Fibroblast of lung (primary cell): ENCODE measurements around the gene PRELID2. TPM values are rescaled to one million over a fixed set of nuclear protein-coding genes. Genes with fewer than 3 reads are reported as not detected.
A peak's percentile ranks its signal among the peaks of the same experiment; 100 is the strongest.

Experiments
- DNase-seq, 2 donors: peaks; one replicate each; pipeline versions ENCODE4 v3.0.0 to v3.0.0-alpha.2; 2010; ENCODE audit warnings: low read depth in 2 of 2
- H2AFZ ChIP-seq: 2 replicates; pipeline ENCODE4 v1.5.1; 2012; ENCODE audit warnings: low read length, control low read depth, inconsistent platforms
- H3K27ac ChIP-seq: 2 replicates; pipeline ENCODE4 v1.5.1; 2011; ENCODE audit warnings: low read length, control low read depth; ENCODE audit not compliant: insufficient read depth
- H3K27me3 ChIP-seq: 2 replicates; pipeline ENCODE4 v1.5.1; 2011; ENCODE audit warnings: mild to moderate bottlenecking, low read length; ENCODE audit not compliant: control insufficient read depth, insufficient read depth
- H3K36me3 ChIP-seq: 2 replicates; pipeline ENCODE4 v1.5.1; 2011; ENCODE audit warnings: low read length; ENCODE audit not compliant: control insufficient read depth, insufficient read depth
- H3K4me1 ChIP-seq: 2 replicates; pipeline ENCODE4 v1.5.1; 2011; ENCODE audit warnings: low read length; ENCODE audit not compliant: control insufficient read depth, insufficient read depth; ENCODE audit errors: extremely low read depth
- H3K4me2 ChIP-seq: 2 replicates; pipeline ENCODE4 v1.5.1; 2011; ENCODE audit warnings: low read length, control low read depth; ENCODE audit not compliant: insufficient read depth; ENCODE audit errors: extremely low read depth
- H3K4me3 ChIP-seq, 4 experiments: fragments of 200-600 bp in 1 of 4; sonication (generic) in 1 of 4; replicated peaks in 1 of 4; 2 replicates each; pipeline ENCODE4 v1.5.1; 2011 to 2016; ENCODE audit warnings: low read length in 4 of 4, low read depth in 3 of 4, mild to moderate bottlenecking in 3 of 4, control low read depth in 2 of 4, inconsistent platforms in 1 of 4, mixed read lengths in 1 of 4; ENCODE audit not compliant: insufficient read depth in 1 of 4; ENCODE audit errors: control extremely low read depth in 1 of 4
- H3K79me2 ChIP-seq: 2 replicates; pipeline ENCODE4 v1.5.1; 2012; ENCODE audit warnings: mild to moderate bottlenecking, low read length, inconsistent platforms; ENCODE audit not compliant: control insufficient read depth, insufficient read depth
- H3K9ac ChIP-seq: 2 replicates; pipeline ENCODE4 v1.5.1; 2011; ENCODE audit warnings: mild to moderate bottlenecking, low read length, control low read depth; ENCODE audit not compliant: insufficient read depth
- H3K9me3 ChIP-seq: 2 replicates; pipeline ENCODE4 v1.5.1; 2012; ENCODE audit warnings: low read depth, low read length; ENCODE audit not compliant: control insufficient read depth, insufficient read depth
- H4K20me1 ChIP-seq: 2 replicates; pipeline ENCODE4 v1.5.1; 2011; ENCODE audit warnings: low read length; ENCODE audit not compliant: control insufficient read depth, insufficient read depth; ENCODE audit errors: extremely low read depth
- CTCF ChIP-seq, 2 donors: IDR thresholded peaks in 1 of 2; conservative IDR thresholded peaks in 1 of 2; 1 replicate in 1 of 2; 2 replicates in 1 of 2; pipeline ENCODE4 v1.5.1; 2011 to 2012; ENCODE audit warnings: low read length in 2 of 2, control low read depth in 1 of 2, inconsistent platforms in 1 of 2, low read depth in 1 of 2, mild to moderate bottlenecking in 1 of 2
- EZH2 ChIP-seq: IDR thresholded peaks from 2 replicates; pipeline ENCODE4 v1.5.1; 2012; ENCODE audit warnings: low read length, control low read depth, mild to moderate bottlenecking; ENCODE audit errors: missing control alignments
- polyA minus RNA-seq: library from RNA; depleted of rRNA, polyadenylated mRNA; stranded (reverse); fragments of >200 nt; gene quantifications from 2 replicates; pipeline ENCODE4 v1.2.3, GENCODE V29; 2011; ENCODE audit warnings: low replicate concordance
- polyA plus RNA-seq, 2 donors: library from polyadenylated mRNA; depleted of rRNA in 1 of 2; stranded (reverse) in 1 of 2; unstranded in 1 of 2; fragments of >200 nt; gene quantifications; 2 replicates each; pipeline ENCODE4 v1.2.1, GENCODE V29; 2011 to 2012; ENCODE audit warnings: missing spikeins in 1 of 2
- total RNA-seq: library from RNA; depleted of rRNA; stranded (reverse); fragments of >200 nt; gene quantifications from 2 replicates; pipeline ENCODE4 v1.2.1, GENCODE V29; 2014

Gene PRELID2
- total RNA-seq (26.5 and 27.9 TPM in 2 replicates), polyA plus RNA-seq (6.1 and 6.7 TPM in 2 replicates), polyA minus RNA-seq (3.0 and 4.0 TPM in 2 replicates)
- 5.2 and 5.4 TPM in 2 replicates for polyA plus RNA-seq (2012)

GRCh38 chr5:145834917-145835847 lies at the start of gene PRELID2:
Gene PRELID2, minus strand, starts transcription at chr5:145835342. Its CDS starts 91 bp downstream, at chr5:145835251.
- peak within 1 kb of the TSS; percentile 49 to 83 (median 78) for H3K4me3 ChIP-seq
- TF ChIP-seq CTCF (conservative IDR thresholded peaks at IDR 0.05 in 1 of 2, IDR thresholded peaks at IDR 0.05 in 1 of 2; ENCODE audit: low read depth in 1 of 2, low read length in 2 of 2) (no peak), EZH2 (no peak)
- H3K4me1 ChIP-seq: peaks cover 2% of the 10 kb centered on the region
- no peaks in the 10 kb centered on the region for H3K79me2 ChIP-seq
- H3K27me3 ChIP-seq: no peaks in the 10 kb centered on the region
- peak within 1 kb of the TSS; percentile 79 for H3K4me2 ChIP-seq
- no peaks in the 10 kb centered on the region for H3K9me3 ChIP-seq
- peak within 1 kb of the TSS; percentile 96 for H2AFZ ChIP-seq
- no peaks in the 10 kb centered on the region for H3K36me3 ChIP-seq
- peak within 1 kb of the TSS; percentile 53 for H3K27ac ChIP-seq
- H3K9ac ChIP-seq: peak within 1 kb of the TSS; percentile 63
- H4K20me1 ChIP-seq: no peaks in the 10 kb centered on the region
- DNase-seq: peak; percentile 88

GRCh38 chr5:145874765-145875164 lies 39.6 kb upstream of the PRELID2 start:
- Histone ChIP-seq H2AFZ (no peak overlapping the region), H3K79me2 (no peaks in the 10 kb centered on the region), H3K27ac (no peak overlapping the region), H3K4me2 (no peak overlapping the region), H3K36me3 (no peaks in the 10 kb centered on the region), H3K27me3 (peaks cover 3% of the 10 kb centered on the region), H3K9ac (no peak overlapping the region), H3K4me1 (no peaks in the 10 kb centered on the region), H4K20me1 (no peaks in the 10 kb centered on the region), H3K4me3 (no peak overlapping the region), H3K9me3 (no peaks in the 10 kb centered on the region)
- TF ChIP-seq EZH2 (no peak), CTCF (conservative IDR thresholded peaks at IDR 0.05 in 1 of 2, IDR thresholded peaks at IDR 0.05 in 1 of 2; ENCODE audit: low read depth in 1 of 2, low read length in 2 of 2) (no peak)
- no peak for DNase-seq

- Histone ChIP-seq H3K27me3 (peaks cover 3% of the 10 kb centered on the region), H3K27ac (no peak within 1 kb of the TSS), H4K20me1 (no peaks in the 10 kb centered on the region), H2AFZ (no peak within 1 kb of the TSS), H3K4me1 (no peaks in the 10 kb centered on the region), H3K36me3 (no peaks in the 10 kb centered on the region), H3K79me2 (no peaks in the 10 kb centered on the region), H3K4me3 (no peak within 1 kb of the TSS), H3K9me3 (no peaks in the 10 kb centered on the region), H3K4me2 (no peak within 1 kb of the TSS), H3K9ac (no peak within 1 kb of the TSS)
- DNase-seq: no peak
- TF ChIP-seq EZH2: no peak
- TF ChIP-seq CTCF (conservative IDR thresholded peaks at IDR 0.05 in 1 of 2, IDR thresholded peaks at IDR 0.05 in 1 of 2; ENCODE audit: low read depth in 1 of 2, low read length in 2 of 2): no peak
Observed at GRCh38 chr5:145872914-145873313, 37.8 kb upstream of the PRELID2 start, which contains the start of gene GRXCR2. Gene GRXCR2, minus strand, starts transcription at chr5:145873014. Its CDS starts 46 bp downstream, at chr5:145872968.
